HepG2 (cell line): ENCODE data around the gene KRTAP12-2. TPM values are rescaled to one million over a fixed set of nuclear protein-coding genes. Genes with fewer than 3 reads are reported as not detected.

ENCODE experiments used
- BCL3 ChIP-seq: sonication (generic); formaldehyde crosslinking; IDR thresholded peaks from 2 replicates; pipeline ENCODE4 v1.5.1; 2020; ENCODE audit warnings: mild to moderate bottlenecking, missing genetic modification reagents, moderate library complexity
- ETS1 ChIP-seq: sonication (generic); formaldehyde crosslinking; IDR thresholded peaks from 2 replicates; pipeline ENCODE4 v1.4.0; 2020; ENCODE audit warnings: missing genetic modification reagents
- LRRFIP1 ChIP-seq: sonication (generic); formaldehyde crosslinking; conservative IDR thresholded peaks from 2 replicates; pipeline ENCODE4 v1.4.0; 2020; ENCODE audit warnings: missing genetic modification reagents
- MED1 ChIP-seq: sonication (generic); formaldehyde crosslinking; IDR thresholded peaks from 2 replicates; pipeline ENCODE4 v1.4.0; 2020; ENCODE audit warnings: missing genetic modification reagents
- RARG ChIP-seq: sonication (generic); formaldehyde crosslinking; IDR thresholded peaks from 2 replicates; pipeline ENCODE4 v1.4.0; 2020; ENCODE audit warnings: low read depth, mild to moderate bottlenecking, missing genetic modification reagents
- ZBTB7A ChIP-seq: sonication (generic); formaldehyde crosslinking; IDR thresholded peaks from 2 replicates; pipeline ENCODE4 v1.8.0; 2022; ENCODE audit warnings: mild to moderate bottlenecking, missing genetic modification reagents
- ZNF142 ChIP-seq: sonication (generic); formaldehyde crosslinking; IDR thresholded peaks from 2 replicates; pipeline ENCODE4 v1.4.0; 2020; ENCODE audit warnings: missing genetic modification reagents
- ZNF367 ChIP-seq: sonication (generic); formaldehyde crosslinking; IDR thresholded peaks from 2 replicates; pipeline ENCODE4 v1.4.0; 2020; ENCODE audit warnings: missing genetic modification reagents, borderline replicate concordance
- ZNF441 ChIP-seq: sonication (generic); formaldehyde crosslinking; IDR thresholded peaks from 2 replicates; pipeline ENCODE4 v1.7.0; 2021; ENCODE audit warnings: missing genetic modification reagents, borderline replicate concordance
- ZNF775 ChIP-seq: sonication (generic); formaldehyde crosslinking; IDR thresholded peaks from 2 replicates; pipeline ENCODE4 v1.4.0; 2020; ENCODE audit warnings: missing genetic modification reagents, mild to moderate bottlenecking, moderate library complexity, borderline replicate concordance
- polyA plus RNA-seq, 8 experiments: library from polyadenylated mRNA; depleted of rRNA in 3 of 8; stranded (reverse) in 7 of 8; unstranded in 1 of 8; fragments of >200 nt; fragmentation: Illumina TruSeq in 4 of 8; extraction: Trizol in 4 of 8; gene quantifications; 2 replicates each; pipeline versions ENCODE4 v1.2.1 to v1.2.3, GENCODE V29; 2011 to 2016; ENCODE audit warnings: low read depth in 4 of 8, missing spikeins in 1 of 8, mixed read lengths in 1 of 8; ENCODE audit not compliant: insufficient read depth in 1 of 8
- total RNA-seq, 5 experiments: library from RNA; depleted of rRNA; stranded (reverse); fragments of >200 nt; fragmentation: Illumina TruSeq; extraction: Trizol; gene quantifications; 2 replicates each; pipeline ENCODE4 v1.2.3, GENCODE V29; 2016; ENCODE audit warnings: low read depth in 1 of 5
- TF ChIP-seq, protein P1 (sequence below): sonication (generic); formaldehyde crosslinking; IDR thresholded peaks from 2 replicates; pipeline ENCODE4 v1.4.0; 2020; ENCODE audit warnings: missing genetic modification reagents
- TF ChIP-seq, protein P2 (sequence below): sonication (generic); formaldehyde crosslinking; IDR thresholded peaks from 2 replicates; pipeline ENCODE4 v1.8.0; 2023; ENCODE audit warnings: mild to moderate bottlenecking, missing genetic modification reagents

KRTAP12-2 gene
- total and polyA plus RNA-seq, 2 of the 13 experiments (the other 11 are each of a cell fraction or from before 2014, with no cell fraction given), result not detected

- TF ChIP-seq ZNF142 (CRISPR knock-in tag), result peak; percentile 46; the same call in 1 of the 2 replicates
- TF ChIP-seq, protein P1, sequence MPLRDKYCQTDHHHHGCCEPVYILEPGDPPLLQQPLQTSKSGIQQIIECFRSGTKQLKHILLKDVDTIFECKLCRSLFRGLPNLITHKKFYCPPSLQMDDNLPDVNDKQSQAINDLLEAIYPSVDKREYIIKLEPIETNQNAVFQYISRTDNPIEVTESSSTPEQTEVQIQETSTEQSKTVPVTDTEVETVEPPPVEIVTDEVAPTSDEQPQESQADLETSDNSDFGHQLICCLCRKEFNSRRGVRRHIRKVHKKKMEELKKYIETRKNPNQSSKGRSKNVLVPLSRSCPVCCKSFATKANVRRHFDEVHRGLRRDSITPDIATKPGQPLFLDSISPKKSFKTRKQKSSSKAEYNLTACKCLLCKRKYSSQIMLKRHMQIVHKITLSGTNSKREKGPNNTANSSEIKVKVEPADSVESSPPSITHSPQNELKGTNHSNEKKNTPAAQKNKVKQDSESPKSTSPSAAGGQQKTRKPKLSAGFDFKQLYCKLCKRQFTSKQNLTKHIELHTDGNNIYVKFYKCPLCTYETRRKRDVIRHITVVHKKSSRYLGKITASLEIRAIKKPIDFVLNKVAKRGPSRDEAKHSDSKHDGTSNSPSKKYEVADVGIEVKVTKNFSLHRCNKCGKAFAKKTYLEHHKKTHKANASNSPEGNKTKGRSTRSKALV (CRISPR knock-in tag), result 0 out of 2 replicates have a peak, but pooled peaks have one; percentile 31
- TF ChIP-seq ZBTB7A (CRISPR knock-in tag), result 0 out of 2 replicates have a peak, but pooled peaks have one; percentile 45
- TF ChIP-seq ZNF367, result no peak
- no peak for TF ChIP-seq RARG
- TF ChIP-seq ZNF775, result no peak
- TF ChIP-seq MED1, result peak; percentile 67
- TF ChIP-seq, protein P2, sequence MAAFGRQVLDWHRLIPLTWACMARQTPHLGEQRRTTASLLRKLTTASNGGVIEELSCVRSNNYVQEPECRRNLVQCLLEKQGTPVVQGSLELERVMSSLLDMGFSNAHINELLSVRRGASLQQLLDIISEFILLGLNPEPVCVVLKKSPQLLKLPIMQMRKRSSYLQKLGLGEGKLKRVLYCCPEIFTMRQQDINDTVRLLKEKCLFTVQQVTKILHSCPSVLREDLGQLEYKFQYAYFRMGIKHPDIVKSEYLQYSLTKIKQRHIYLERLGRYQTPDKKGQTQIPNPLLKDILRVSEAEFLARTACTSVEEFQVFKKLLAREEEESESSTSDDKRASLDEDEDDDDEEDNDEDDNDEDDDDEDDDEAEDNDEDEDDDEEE (CRISPR knock-in tag), result no peak
- peak; percentile 54; the same call in 1 of the 2 replicates for TF ChIP-seq ZNF441
- no peak for TF ChIP-seq ETS1 (CRISPR knock-in tag)
- 0 out of 2 replicates have a peak, but pooled peaks have one; percentile 18 for TF ChIP-seq BCL3
- TF ChIP-seq LRRFIP1, result no peak
Measured at GRCh38 chr21:44697811-44698734, 31.3 kb upstream of the KRTAP12-2 start (continued).
